Measurements from ENCODE around the gene NUMB.
"Not testable (repeated sequence)": the region's sequence is repeated elsewhere in the genome, so short reads cannot be mapped to it uniquely, and the experiment has no call there.

Gene NUMB

GRCh38 chr14:73358187-73358586 is 100.2 kb downstream of the NUMB start:
- no peak overlapping the region for H3K18ac ChIP-seq (ENCODE audit: low read length)
- H2BK12ac ChIP-seq (ENCODE audit: low read length), result no peak overlapping the region
- no peak overlapping the region for H2BK15ac ChIP-seq (ENCODE audit: low read length)
- no peak overlapping the region for H3K23ac ChIP-seq (ENCODE audit: low read depth, low read length, poor library complexity)
- no peak overlapping the region for H3K27ac ChIP-seq (replicated peaks; ENCODE audit: low read length)
- no peak overlapping the region for H4K8ac ChIP-seq (ENCODE audit: low read depth, low read length)
- H3K14ac ChIP-seq (ENCODE audit: low read length), result no peak overlapping the region
- H3K4me3 ChIP-seq (ENCODE audit: low read length in 2 of 2), result no peak overlapping the region
- H3K4me2 ChIP-seq (ENCODE audit: insufficient read depth, low read length, poor library complexity, severe bottlenecking), result no peak overlapping the region
- H3K36me3 ChIP-seq (replicated peaks in 1 of 2; ENCODE audit: control insufficient read depth in 2 of 2, insufficient read depth in 2 of 2, low read length in 2 of 2), result peaks cover 0 to 7% of the 10 kb centered on the region in 2 donors
- H3K27me3 ChIP-seq (ENCODE audit: control insufficient read depth in 3 of 3, insufficient read depth in 3 of 3, low read depth in 1 of 3, low read length in 3 of 3), result no peaks in the 10 kb centered on the region
- WGBS, 2 donors (ENCODE audit: extremely low coverage in 2 of 2, insufficient read length in 2 of 2, insufficient replicate concordance in 1 of 2), result no CpG with 5 or more reads among the region's 1 CpG
- H3K79me1 ChIP-seq (ENCODE audit: low read depth, low read length), result no peaks in the 10 kb centered on the region
- H2AK5ac ChIP-seq (ENCODE audit: low read depth, low read length), result no peak overlapping the region
- no peak overlapping the region for H2AFZ ChIP-seq (ENCODE audit: low read length)
- H4K91ac ChIP-seq (ENCODE audit: low read depth, low read length, poor library complexity), result no peak overlapping the region
- no peak for DNase-seq (ENCODE audit: low spot score)
- no peak overlapping the region for H2BK120ac ChIP-seq (ENCODE audit: low read depth, low read length)
- H3K9ac ChIP-seq (ENCODE audit: low read depth, low read length, poor library complexity), result no peak overlapping the region
- H3K9me3 ChIP-seq (replicated peaks in 1 of 2; ENCODE audit: control insufficient read depth in 2 of 2, insufficient read depth in 1 of 2, low read depth in 1 of 2, low read length in 2 of 2), result no peaks in the 10 kb centered on the region
- H2BK5ac ChIP-seq (ENCODE audit: low read length), result no peak overlapping the region
- no peak overlapping the region for H3K4ac ChIP-seq (ENCODE audit: low read length)
- no peaks in the 10 kb centered on the region for H3K4me1 ChIP-seq (ENCODE audit: control insufficient read depth in 2 of 2, insufficient read depth in 1 of 2, low read depth in 1 of 2, low read length in 2 of 2)

DNA sequence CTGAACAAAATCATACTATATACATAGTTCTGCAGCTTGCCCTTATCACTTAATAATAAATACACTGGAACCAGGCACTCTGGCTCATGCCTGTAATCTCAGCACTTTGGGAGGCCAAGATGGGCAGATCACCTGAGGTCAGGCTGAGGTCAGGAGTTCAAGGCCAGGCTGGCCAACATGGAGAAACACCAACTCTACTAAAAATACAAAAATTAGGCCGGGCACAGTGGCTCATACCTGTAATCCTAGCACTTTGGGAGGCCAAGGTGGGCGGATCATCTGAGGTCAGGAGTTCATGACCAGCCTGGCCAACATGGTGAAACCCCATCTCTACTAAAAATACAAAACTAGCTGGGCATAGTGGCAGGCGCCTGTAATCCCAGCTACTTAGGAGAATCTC is 109.3 kb downstream of the NUMB start:
- not testable (repeated sequence) for H3K4me1 ChIP-seq (ENCODE audit: control insufficient read depth in 2 of 2, insufficient read depth in 1 of 2, low read depth in 1 of 2, low read length in 2 of 2); H3K14ac ChIP-seq (ENCODE audit: low read length); H3K18ac ChIP-seq (ENCODE audit: low read length); H3K23ac ChIP-seq (ENCODE audit: low read depth, low read length, poor library complexity); DNase-seq (ENCODE audit: low spot score); H4K91ac ChIP-seq (ENCODE audit: low read depth, low read length, poor library complexity); H2BK15ac ChIP-seq (ENCODE audit: low read length); H3K36me3 ChIP-seq (replicated peaks in 1 of 2; ENCODE audit: control insufficient read depth in 2 of 2, insufficient read depth in 2 of 2, low read length in 2 of 2); H3K4ac ChIP-seq (ENCODE audit: low read length); H2AFZ ChIP-seq (ENCODE audit: low read length); H3K4me2 ChIP-seq (ENCODE audit: insufficient read depth, low read length, poor library complexity, severe bottlenecking); H3K79me1 ChIP-seq (ENCODE audit: low read depth, low read length); H3K27me3 ChIP-seq (ENCODE audit: control insufficient read depth in 3 of 3, insufficient read depth in 3 of 3, low read depth in 1 of 3, low read length in 3 of 3); H2BK120ac ChIP-seq (ENCODE audit: low read depth, low read length); H2BK12ac ChIP-seq (ENCODE audit: low read length); H3K4me3 ChIP-seq (ENCODE audit: low read length in 2 of 2); H2AK5ac ChIP-seq (ENCODE audit: low read depth, low read length); H3K27ac ChIP-seq (replicated peaks; ENCODE audit: low read length); H3K9me3 ChIP-seq (replicated peaks in 1 of 2; ENCODE audit: control insufficient read depth in 2 of 2, insufficient read depth in 1 of 2, low read depth in 1 of 2, low read length in 2 of 2); H3K9ac ChIP-seq (ENCODE audit: low read depth, low read length, poor library complexity); H2BK5ac ChIP-seq (ENCODE audit: low read length); H4K8ac ChIP-seq (ENCODE audit: low read depth, low read length)
- WGBS, 2 donors (ENCODE audit: extremely low coverage in 2 of 2, insufficient read length in 2 of 2, insufficient replicate concordance in 1 of 2), result no CpG with 5 or more reads among the region's 3 CpGs

DNA sequence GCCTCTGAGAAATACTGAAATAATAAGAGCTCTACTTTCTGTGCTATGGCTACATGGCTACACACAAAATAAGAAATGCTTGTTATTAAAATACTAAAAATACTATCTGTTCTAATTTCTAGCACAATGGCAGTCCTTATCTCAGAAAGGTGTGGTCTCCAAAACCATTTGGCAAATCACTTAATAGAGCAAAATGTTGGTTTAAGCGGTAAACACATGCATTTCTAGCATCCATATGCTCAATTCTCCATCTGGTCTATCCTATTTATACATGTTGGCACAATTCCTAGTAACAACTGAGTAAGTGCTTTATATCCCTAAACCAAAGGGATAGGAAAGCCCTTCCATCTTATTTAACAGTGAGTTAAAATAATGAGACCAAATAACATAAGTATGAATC is 114.0 kb downstream of the NUMB start:
- Histone ChIP-seq H3K14ac (ENCODE audit: low read length) (no peak overlapping the region), H3K27ac (replicated peaks; ENCODE audit: low read length) (no peak overlapping the region), H3K27me3 (ENCODE audit: control insufficient read depth in 3 of 3, insufficient read depth in 3 of 3, low read depth in 1 of 3, low read length in 3 of 3) (no peaks in the 10 kb centered on the region), H3K9me3 (replicated peaks in 1 of 2; ENCODE audit: control insufficient read depth in 2 of 2, insufficient read depth in 1 of 2, low read depth in 1 of 2, low read length in 2 of 2) (no peaks in the 10 kb centered on the region), H4K8ac (ENCODE audit: low read depth, low read length) (no peak overlapping the region), H3K36me3 (replicated peaks in 1 of 2; ENCODE audit: control insufficient read depth in 2 of 2, insufficient read depth in 2 of 2, low read length in 2 of 2) (no peaks in the 10 kb centered on the region), H3K4me1 (ENCODE audit: control insufficient read depth in 2 of 2, insufficient read depth in 1 of 2, low read depth in 1 of 2, low read length in 2 of 2) (peaks cover 0 to 4% of the 10 kb centered on the region in 2 donors), H2BK15ac (ENCODE audit: low read length) (no peak overlapping the region), H2BK12ac (ENCODE audit: low read length) (no peak overlapping the region), H3K23ac (ENCODE audit: low read depth, low read length, poor library complexity) (no peak overlapping the region), H2BK120ac (ENCODE audit: low read depth, low read length) (no peak overlapping the region), H3K4me3 (ENCODE audit: low read length in 2 of 2) (no peak overlapping the region), H2BK5ac (ENCODE audit: low read length) (no peak overlapping the region), H3K4ac (ENCODE audit: low read length) (no peak overlapping the region), H3K9ac (ENCODE audit: low read depth, low read length, poor library complexity) (no peak overlapping the region), H4K91ac (ENCODE audit: low read depth, low read length, poor library complexity) (no peak overlapping the region), H3K4me2 (ENCODE audit: insufficient read depth, low read length, poor library complexity, severe bottlenecking) (no peak overlapping the region), H3K79me1 (ENCODE audit: low read depth, low read length) (no peaks in the 10 kb centered on the region), H3K18ac (ENCODE audit: low read length) (no peak overlapping the region), H2AFZ (ENCODE audit: low read length) (no peak overlapping the region), H2AK5ac (ENCODE audit: low read depth, low read length) (no peak overlapping the region)
- no CpG with 5 or more reads among the region's 1 CpG for WGBS, 2 donors (ENCODE audit: extremely low coverage in 2 of 2, insufficient read length in 2 of 2, insufficient replicate concordance in 1 of 2)
- DNase-seq (ENCODE audit: low spot score), result no peak

- H3K4ac ChIP-seq (ENCODE audit: low read length), result no peak overlapping the region
- no peak overlapping the region for H2BK15ac ChIP-seq (ENCODE audit: low read length)
- H3K4me3 ChIP-seq (ENCODE audit: low read length in 2 of 2), result no peak overlapping the region
- no peaks in the 10 kb centered on the region for H3K27me3 ChIP-seq (ENCODE audit: control insufficient read depth in 3 of 3, insufficient read depth in 3 of 3, low read depth in 1 of 3, low read length in 3 of 3)
- no peak overlapping the region for H3K23ac ChIP-seq (ENCODE audit: low read depth, low read length, poor library complexity)
- H3K14ac ChIP-seq (ENCODE audit: low read length), result no peak overlapping the region
- H3K9me3 ChIP-seq (replicated peaks in 1 of 2; ENCODE audit: control insufficient read depth in 2 of 2, insufficient read depth in 1 of 2, low read depth in 1 of 2, low read length in 2 of 2), result no peaks in the 10 kb centered on the region
- H3K27ac ChIP-seq (replicated peaks; ENCODE audit: low read length), result no peak overlapping the region
- WGBS, 2 donors (ENCODE audit: extremely low coverage in 2 of 2, insufficient read length in 2 of 2, insufficient replicate concordance in 1 of 2), result no CpG with 5 or more reads among the region's 5 CpGs
- no peaks in the 10 kb centered on the region for H3K79me1 ChIP-seq (ENCODE audit: low read depth, low read length)
- H2AK5ac ChIP-seq (ENCODE audit: low read depth, low read length), result no peak overlapping the region
- no peak overlapping the region for H2BK5ac ChIP-seq (ENCODE audit: low read length)
- H2BK12ac ChIP-seq (ENCODE audit: low read length), result no peak overlapping the region
- H2AFZ ChIP-seq (ENCODE audit: low read length), result no peak overlapping the region
- no peak overlapping the region for H4K91ac ChIP-seq (ENCODE audit: low read depth, low read length, poor library complexity)
- no peaks in the 10 kb centered on the region for H3K36me3 ChIP-seq (replicated peaks in 1 of 2; ENCODE audit: control insufficient read depth in 2 of 2, insufficient read depth in 2 of 2, low read length in 2 of 2)
- H3K9ac ChIP-seq (ENCODE audit: low read depth, low read length, poor library complexity), result no peak overlapping the region
- no peak overlapping the region for H4K8ac ChIP-seq (ENCODE audit: low read depth, low read length)
- H3K18ac ChIP-seq (ENCODE audit: low read length), result no peak overlapping the region
- H2BK120ac ChIP-seq (ENCODE audit: low read depth, low read length), result no peak overlapping the region
- no peak for DNase-seq (ENCODE audit: low spot score)
- H3K4me1 ChIP-seq (ENCODE audit: control insufficient read depth in 2 of 2, insufficient read depth in 1 of 2, low read depth in 1 of 2, low read length in 2 of 2), result peaks cover 2 to 3% of the 10 kb centered on the region in 2 donors
- H3K4me2 ChIP-seq (ENCODE audit: insufficient read depth, low read length, poor library complexity, severe bottlenecking), result no peak overlapping the region
These were observed 115.7 kb downstream of the NUMB start for GRCh38 chr14:73342670-73343069.

Data from neuronal stem cell (in vitro differentiated cells).